Central memory CD4-positive, alpha-beta T cell (primary cell): ENCODE data around the gene VAX1.
A peak's percentile ranks its signal among the peaks of the same experiment; 100 is the strongest.
"Not testable (repeated sequence)": the region's sequence is repeated elsewhere in the genome, so short reads cannot be mapped to it uniquely, and the experiment has no call there.

ENCODE experiments used
- DNase-seq: peaks from one replicate; pipeline ENCODE4 v3.0.0; 2022
- total RNA-seq, 3 experiments: gene quantifications; one replicate each; lab custom pipeline; 2026; lab: John Stamatoyannopoulos, UW

Gene VAX1, protein sequence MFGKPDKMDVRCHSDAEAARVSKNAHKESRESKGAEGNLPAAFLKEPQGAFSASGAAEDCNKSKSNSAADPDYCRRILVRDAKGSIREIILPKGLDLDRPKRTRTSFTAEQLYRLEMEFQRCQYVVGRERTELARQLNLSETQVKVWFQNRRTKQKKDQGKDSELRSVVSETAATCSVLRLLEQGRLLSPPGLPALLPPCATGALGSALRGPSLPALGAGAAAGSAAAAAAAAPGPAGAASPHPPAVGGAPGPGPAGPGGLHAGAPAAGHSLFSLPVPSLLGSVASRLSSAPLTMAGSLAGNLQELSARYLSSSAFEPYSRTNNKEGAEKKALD
- total RNA-seq = 0 reads per million in 3 experiments

DNA sequence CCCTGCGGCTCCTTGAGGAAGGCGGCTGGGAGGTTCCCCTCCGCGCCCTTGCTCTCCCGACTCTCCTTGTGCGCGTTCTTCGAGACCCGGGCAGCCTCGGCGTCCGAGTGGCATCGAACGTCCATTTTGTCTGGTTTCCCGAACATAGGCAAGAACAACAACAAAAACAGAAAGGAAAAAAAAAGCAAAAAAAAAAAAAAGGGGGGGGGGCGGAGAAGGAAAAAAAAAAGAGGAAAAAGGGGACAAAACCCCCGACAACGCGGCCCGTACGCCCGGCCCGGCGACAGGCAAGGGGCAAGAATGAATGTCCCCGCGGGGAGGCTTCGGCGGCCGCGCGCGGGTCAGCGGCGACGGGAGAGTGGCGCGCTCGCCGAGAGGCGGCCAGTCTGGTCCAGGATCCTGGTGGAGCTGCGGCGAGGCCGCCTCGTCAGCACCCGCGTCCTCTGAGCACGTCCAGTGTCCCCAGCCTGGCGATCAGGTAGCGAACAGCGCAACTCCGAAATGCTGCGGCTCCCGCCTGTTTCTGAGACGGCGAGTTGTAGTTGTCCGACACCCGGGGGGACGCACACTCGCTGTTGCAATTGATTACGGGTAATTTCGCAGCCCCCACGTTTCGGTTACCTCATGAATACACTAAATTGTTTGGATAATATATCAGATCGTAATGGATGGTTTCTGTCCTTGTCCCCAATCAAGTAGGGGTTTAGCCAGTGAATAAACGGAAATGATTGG lies at the start of gene VAX1:
Gene VAX1, minus strand, starts transcription at position 360 of the 732 bp plus-strand sequence. Its CDS starts 214 bp downstream, at position 146.
- DNase-seq = no peak

DNA sequence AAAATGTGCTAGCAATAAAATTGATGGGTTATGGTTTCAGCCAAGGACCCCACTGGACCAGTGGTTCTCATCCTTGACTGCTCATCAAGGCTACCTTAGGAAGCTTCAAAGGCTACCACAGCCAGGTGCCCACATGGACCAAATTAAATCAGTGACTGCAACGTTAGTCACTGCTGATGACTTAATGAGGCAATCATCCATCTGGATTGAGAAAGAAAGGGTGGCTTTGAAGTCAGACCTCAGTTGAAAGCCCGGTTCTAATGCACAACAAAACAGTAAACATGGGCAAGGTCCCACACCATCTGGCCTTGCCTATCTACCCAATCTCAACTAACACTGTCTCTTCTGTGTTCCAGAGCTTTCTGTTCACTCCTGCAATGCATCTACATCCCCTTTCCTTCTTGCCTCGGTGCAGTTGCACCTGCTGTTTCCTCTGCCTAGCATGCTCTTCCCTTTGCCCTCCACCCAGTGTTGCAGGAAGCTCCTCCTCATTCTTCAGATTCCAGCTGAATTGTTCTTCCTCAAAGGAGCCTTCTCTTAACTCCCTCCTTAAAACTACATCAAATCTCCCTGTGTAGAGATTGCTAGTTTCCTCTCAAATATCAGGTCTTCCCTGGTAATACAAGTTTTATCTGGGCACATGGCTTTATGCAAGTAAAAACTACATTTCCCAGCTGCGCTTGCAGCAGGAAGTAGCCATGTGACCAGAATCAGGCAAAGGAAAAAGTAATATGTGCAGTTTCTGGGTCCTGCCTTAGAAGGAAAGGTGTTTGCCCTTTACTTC lies 49.0 kb upstream of the VAX1 start:
- DNase-seq = no peak

DNA sequence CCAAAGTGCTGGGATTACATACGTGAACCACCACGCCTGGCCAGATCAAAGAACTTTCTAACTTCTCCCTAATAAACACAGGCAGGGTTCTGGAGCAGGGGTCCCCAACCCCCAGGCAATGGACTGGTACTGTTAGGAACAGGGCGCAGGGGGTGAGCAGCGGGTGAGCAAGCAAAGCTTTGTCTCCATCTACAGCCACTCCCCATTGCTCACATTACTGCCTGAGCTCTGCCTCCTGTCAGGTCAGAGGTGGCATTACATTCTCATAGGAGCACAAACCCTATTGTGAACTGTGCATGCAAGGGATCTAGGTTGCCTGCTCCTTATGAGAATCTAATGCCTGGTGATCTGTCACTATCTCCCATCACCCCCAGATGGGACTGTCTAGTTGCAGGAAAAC lies 47.7 kb upstream of the VAX1 start:
- not testable (repeated sequence) for DNase-seq

DNA sequence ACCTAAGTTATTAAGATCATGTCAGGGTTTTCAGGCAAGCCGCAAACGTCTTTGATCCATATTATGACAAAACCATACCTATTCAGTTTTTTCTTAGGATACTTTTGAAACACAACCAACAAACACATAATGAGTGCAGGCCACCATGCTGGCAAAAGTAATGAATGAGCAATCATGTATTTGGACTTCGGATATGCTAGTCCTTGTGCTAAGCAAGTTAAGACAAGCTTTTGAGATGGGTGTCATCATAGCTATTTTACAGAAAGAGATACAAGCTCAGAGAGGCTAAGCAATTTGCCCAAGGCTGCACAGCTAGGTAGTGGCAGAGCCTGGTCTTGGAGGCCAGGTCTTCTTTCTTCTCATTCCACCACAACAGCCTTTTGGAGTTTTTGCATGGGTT lies 46.8 kb upstream of the VAX1 start:
- no peak for DNase-seq

DNA sequence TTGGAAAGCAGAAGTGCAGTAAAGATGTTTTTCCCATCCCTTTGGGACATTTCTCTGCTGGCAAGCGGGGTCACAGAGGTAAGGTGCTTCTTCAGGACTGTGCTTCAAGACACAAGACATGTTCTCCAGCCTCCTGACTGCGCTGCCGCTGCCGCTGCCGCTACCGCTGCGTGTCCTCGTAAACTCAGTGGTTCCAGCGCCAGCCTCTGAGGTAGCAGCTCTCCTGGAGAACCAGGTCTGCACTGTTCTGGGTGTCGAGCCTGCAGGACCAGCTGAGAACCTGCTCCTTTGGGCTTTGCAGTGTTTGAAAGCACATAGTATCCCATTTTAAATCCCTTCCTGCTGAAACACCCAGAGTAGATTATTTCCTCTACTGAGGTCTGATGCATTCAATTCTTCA lies 46.2 kb upstream of the VAX1 start:
- no peak for DNase-seq

DNA sequence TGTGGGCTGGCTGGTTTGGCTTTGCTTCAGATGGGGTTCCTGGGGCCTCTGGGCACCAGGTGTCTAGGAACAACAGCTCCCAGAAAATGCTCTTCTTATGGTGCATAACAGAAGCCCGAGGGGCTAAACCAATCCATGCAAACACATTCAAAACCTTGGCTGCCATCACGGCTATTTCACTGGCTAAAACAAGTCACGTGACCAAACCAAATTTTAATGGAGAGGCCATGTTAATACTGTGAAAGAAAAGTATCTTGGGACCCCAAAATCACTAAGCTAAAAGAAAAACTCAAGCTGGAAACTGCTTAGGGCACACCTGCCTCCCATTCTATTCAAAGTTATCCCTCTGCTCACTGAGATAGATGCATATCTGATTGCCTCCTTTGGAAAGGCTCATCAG lies 40.1 kb upstream of the VAX1 start:
- no peak for DNase-seq

GRCh38 chr10:117175901-117176534 lies 37.9 kb upstream of the VAX1 start:
- DNase-seq = peak; percentile 62

GRCh38 chr10:117175215-117175900 lies 37.3 kb upstream of the VAX1 start:
- DNase-seq = no peak

- DNase-seq = peak; percentile 74
These were observed 36.6 kb upstream of the VAX1 start for GRCh38 chr10:117174439-117175214.

DNA sequence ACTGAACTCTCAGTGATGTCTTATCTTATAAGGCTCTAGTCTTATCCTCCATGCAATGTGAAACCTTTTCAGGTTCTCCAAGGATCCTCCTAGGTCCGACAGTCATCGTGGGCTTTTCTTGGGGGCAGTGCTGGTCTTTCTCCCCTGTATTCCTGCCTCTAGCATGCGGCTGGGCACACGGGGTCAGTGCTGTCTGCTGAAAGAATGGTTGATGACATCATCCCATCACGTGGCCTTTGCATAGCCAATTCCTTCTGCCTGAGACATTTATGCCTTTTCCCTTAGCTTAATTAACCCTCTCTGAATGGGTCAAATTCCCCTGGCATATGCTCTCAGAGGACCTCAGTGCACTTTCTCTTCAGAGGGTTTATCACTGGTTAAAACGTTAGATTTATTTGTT lies 32.2 kb upstream of the VAX1 start:
- DNase-seq = no peak

DNA sequence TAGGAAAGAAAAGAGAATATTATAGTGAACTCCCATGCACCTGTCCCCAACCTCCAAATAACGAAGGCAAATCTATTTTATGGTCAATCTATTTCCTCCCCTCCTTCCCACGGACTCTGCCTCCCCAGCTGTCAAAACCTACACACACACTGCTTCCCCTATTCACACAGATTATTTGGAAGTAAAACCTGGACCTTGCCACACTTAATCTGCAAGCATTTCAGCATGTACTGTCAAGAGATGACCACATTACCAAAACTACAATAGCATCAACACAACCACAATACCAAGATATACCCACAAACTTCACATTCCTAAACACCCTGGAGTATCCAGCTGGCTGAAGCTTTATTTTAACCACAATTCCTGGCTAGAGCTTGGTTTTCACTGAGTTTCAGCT lies 31.4 kb upstream of the VAX1 start:
- no peak for DNase-seq

DNA sequence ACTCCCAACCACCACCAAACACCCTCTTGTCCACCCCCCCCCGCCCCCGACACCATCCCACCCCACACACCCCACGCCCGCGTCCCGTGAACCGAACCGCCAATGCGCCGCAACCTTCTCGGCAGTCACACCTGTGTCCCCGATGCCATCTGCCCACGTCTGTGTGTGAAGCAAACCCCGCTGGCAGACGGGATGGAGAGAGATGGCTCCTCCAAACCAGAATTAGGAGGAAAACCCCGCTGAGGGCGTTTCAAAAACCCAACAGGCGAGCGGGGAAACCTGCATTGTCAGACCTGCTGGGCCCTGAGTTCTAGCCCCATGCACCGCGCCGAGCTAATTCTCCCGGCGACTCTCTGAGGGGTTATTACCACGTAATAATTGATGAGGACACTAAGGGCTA lies 30.7 kb upstream of the VAX1 start:
- DNase-seq = no peak

DNA sequence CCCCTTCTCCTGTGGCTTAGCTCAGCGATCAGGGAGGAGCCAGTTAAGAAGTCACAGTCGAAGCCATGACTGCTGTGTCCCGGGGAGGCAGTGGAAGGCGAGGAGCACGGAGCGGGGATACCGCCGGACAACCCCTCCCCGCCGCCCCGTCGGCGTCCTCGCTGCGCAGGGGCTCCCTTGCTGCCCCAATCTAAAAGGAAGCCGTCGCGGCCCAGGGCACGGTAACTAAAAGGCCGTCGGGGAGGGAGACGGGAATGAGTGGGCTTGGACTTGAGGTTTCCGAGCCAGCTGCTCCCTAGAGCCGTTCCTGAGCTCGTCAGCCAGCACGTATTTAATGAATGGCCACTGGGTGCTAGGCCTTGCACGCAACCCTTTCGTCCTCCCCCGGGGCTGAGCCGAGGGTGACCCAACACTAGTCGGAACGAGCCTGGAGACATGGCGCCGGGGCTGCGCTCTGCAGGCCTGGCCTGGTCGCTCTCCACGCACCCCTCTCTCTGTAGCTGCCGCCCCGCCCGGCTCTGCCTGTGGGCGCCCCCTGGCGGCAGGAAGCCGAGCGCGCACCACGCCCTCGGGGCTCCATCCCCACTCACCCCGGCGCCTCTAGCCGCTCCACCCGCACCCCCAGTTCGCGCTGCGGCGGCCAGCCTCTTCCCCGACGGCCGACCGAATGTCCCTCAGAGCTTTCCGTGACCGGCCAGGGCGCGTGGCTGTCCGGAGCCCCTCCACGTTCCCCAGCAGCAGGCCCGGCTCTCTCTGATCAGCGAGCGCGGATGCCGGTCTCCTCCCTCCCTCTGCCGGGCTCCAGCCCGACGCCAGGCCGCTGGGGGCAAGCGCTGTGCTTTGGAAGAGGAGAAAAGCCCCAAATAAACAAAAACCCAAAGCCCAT lies 30.0 kb upstream of the VAX1 start:
- peak; percentile 59 for DNase-seq

DNA sequence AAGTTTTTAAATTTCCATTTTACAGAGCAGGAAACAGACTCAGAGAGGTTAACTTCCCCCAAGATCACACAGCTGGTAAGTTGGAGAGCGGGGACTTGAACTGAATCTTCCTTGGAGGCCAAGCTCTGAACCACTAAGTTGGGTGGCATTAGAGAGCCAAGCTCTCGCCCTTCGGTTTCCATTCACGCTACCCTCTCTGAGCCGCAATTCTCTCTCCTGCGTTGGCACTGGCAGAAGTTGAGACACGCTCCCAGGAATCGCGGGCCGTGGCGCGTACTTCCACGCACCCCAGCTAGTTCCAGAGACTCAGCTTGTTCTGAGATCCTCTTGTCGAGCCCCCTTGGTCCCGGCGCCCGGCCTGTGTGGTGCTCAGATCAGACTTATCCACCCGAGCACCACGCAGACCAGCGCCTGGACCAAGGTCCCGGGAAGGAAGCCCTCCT lies 29.3 kb upstream of the VAX1 start:
- DNase-seq = no peak

GRCh38 chr10:117166418-117167345 lies 28.6 kb upstream of the VAX1 start:
- DNase-seq = no peak

GRCh38 chr10:117165538-117166417 lies 27.7 kb upstream of the VAX1 start:
- DNase-seq = no peak

GRCh38 chr10:117164592-117165537 lies 26.8 kb upstream of the VAX1 start:
- DNase-seq = no peak
